Measurements from ENCODE around the gene ZNF550. TPM values are rescaled to one million over a fixed set of nuclear protein-coding genes. Genes with fewer than 3 reads are reported as not detected.

The ZNF550 gene
- total and polyA plus RNA-seq, 2 of the 13 experiments (the other 11 are each of a cell fraction or from before 2014, with no cell fraction given) = 8.6 to 9.1 TPM

- TF ChIP-seq ZNF572 (CRISPR knock-in tag; IDR thresholded peaks at IDR 0.05) (no peak), PITX1 (CRISPR knock-in tag; IDR thresholded peaks at IDR 0.05) (no peak), ZNF281 (CRISPR knock-in tag; IDR thresholded peaks at IDR 0.05; ENCODE audit: borderline replicate concordance) (no peak), SP5 (CRISPR knock-in tag; IDR thresholded peaks at IDR 0.05; ENCODE audit: borderline replicate concordance, low read depth) (no peak), ZEB1 (IDR thresholded peaks at IDR 0.05; ENCODE audit: insufficient replicate concordance, low read depth) (no peak), ZBTB7A (CRISPR knock-in tag; IDR thresholded peaks at IDR 0.05) (no peak), ZNF615 (CRISPR knock-in tag; IDR thresholded peaks at IDR 0.05; ENCODE audit: borderline replicate concordance) (0 out of 2 replicates have a peak, but pooled peaks have one; percentile 42), RFX1 (IDR thresholded peaks at IDR 0.05) (no peak), HNF1B (CRISPR knock-in tag; IDR thresholded peaks at IDR 0.05) (0 out of 2 replicates have a peak, but pooled peaks have one; percentile 31), NFE2L1 (CRISPR knock-in tag; IDR thresholded peaks at IDR 0.05; ENCODE audit: borderline replicate concordance) (0 out of 2 replicates have a peak, but pooled peaks have one; percentile 29), ZSCAN20 (CRISPR knock-in tag; IDR thresholded peaks at IDR 0.05; ENCODE audit: borderline replicate concordance) (no peak), HES4 (CRISPR knock-in tag; IDR thresholded peaks at IDR 0.05; ENCODE audit: borderline replicate concordance) (no peak), ZNF350 (CRISPR knock-in tag; IDR thresholded peaks at IDR 0.05; ENCODE audit: borderline replicate concordance, low read depth) (peak; percentile 53; the same call in 1 of the 2 replicates), ZNF296 (CRISPR knock-in tag; conservative IDR thresholded peaks at IDR 0.05) (no peak), RAD21 (CRISPR knock-in tag; IDR thresholded peaks at IDR 0.05) (0 out of 2 replicates have a peak, but pooled peaks have one; percentile 16), MLXIP (CRISPR knock-in tag; IDR thresholded peaks at IDR 0.05; ENCODE audit: borderline replicate concordance) (no peak), ARNTL (CRISPR knock-in tag; IDR thresholded peaks at IDR 0.05) (peak; percentile 38; the same call in 1 of the 2 replicates), REL (CRISPR knock-in tag; conservative IDR thresholded peaks at IDR 0.05) (no peak), TGIF2 (CRISPR knock-in tag; IDR thresholded peaks at IDR 0.05) (peak; percentile 89), RELA (CRISPR knock-in tag; IDR thresholded peaks at IDR 0.05) (no peak), CBFB (CRISPR knock-in tag; IDR thresholded peaks at IDR 0.05) (no peak), E2F1 (CRISPR knock-in tag; IDR thresholded peaks at IDR 0.05) (peak; percentile 86)
Measured at GRCh38 chr19:57578487-57579205, 19.0 kb upstream of the ZNF550 start, which contains the start of gene ZNF416 (continued).

All from HepG2 (cell line).